Measurements from ENCODE around the gene THPO.

THPO gene

DNA sequence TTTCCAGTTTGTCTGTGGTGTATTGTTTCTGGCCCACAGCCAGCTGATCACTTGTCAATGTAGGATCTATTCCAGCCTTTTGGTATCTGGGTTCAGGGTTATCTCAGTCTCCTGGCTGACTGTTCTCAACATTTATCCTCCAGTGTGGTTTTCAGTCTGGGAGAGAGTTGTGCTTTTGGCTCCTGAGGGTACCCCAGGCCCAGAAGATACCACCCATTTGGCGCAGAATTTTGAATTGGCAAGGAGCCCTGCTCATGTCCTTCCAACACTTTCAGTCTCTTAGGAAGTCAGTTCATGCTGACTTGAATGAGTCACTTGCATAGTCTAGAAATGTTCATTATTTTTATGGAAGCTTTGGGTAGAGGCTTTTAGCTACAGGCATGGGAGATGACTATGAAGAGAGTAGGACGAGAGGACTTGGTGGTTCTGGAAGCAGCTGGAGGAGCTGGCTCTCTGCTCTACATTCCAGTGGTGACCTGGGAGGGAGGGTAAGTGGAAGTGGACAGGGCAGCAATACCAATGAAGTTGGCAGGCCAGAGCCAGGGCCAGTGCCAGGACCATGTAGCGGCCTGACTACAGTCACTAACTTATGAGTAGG, 9.3 kb downstream of the THPO start:
- Histone ChIP-seq H3K9me3 (ENCODE audit: low read length) (no peaks in the 10 kb centered on the region), H3K4me3 (ENCODE audit: low read length) (no peak overlapping the region), H3K36me3 (ENCODE audit: insufficient read depth, low read length) (peaks cover 46% of the 10 kb centered on the region), H2AFZ (ENCODE audit: low read depth, low read length) (no peak overlapping the region), H3K27me3 (ENCODE audit: insufficient read depth, low read length) (no peaks in the 10 kb centered on the region), H3K4me1 (ENCODE audit: insufficient read depth, low read length) (peaks cover 27% of the 10 kb centered on the region)

GRCh38 chr3:184368116-184368515, 9.9 kb downstream of the THPO start:
- Histone ChIP-seq H3K9me3 (ENCODE audit: low read length) (no peaks in the 10 kb centered on the region), H3K4me3 (ENCODE audit: low read length) (no peak overlapping the region), H3K4me1 (ENCODE audit: insufficient read depth, low read length) (peaks cover 29% of the 10 kb centered on the region), H3K27me3 (ENCODE audit: insufficient read depth, low read length) (no peaks in the 10 kb centered on the region), H2AFZ (ENCODE audit: low read depth, low read length) (no peak overlapping the region), H3K36me3 (ENCODE audit: insufficient read depth, low read length) (peaks cover 46% of the 10 kb centered on the region)

- Histone ChIP-seq H3K36me3 (ENCODE audit: insufficient read depth, low read length) (peaks cover 46% of the 10 kb centered on the region), H2AFZ (ENCODE audit: low read depth, low read length) (no peak overlapping the region), H3K4me1 (ENCODE audit: insufficient read depth, low read length) (peaks cover 21% of the 10 kb centered on the region), H3K4me3 (ENCODE audit: low read length) (no peak overlapping the region), H3K9me3 (ENCODE audit: low read length) (no peaks in the 10 kb centered on the region), H3K27me3 (ENCODE audit: insufficient read depth, low read length) (no peaks in the 10 kb centered on the region)
These were observed 11.3 kb downstream of the THPO start for GRCh38 chr3:184366619-184367289.

GRCh38 chr3:184362668-184363546, 15.1 kb downstream of the THPO start:
- Histone ChIP-seq H3K4me3 (ENCODE audit: low read length) (peak overlapping the region; percentile 62), H3K4me1 (ENCODE audit: insufficient read depth, low read length) (peaks cover 33% of the 10 kb centered on the region), H2AFZ (ENCODE audit: low read depth, low read length) (no peak overlapping the region), H3K36me3 (ENCODE audit: insufficient read depth, low read length) (peaks cover 35% of the 10 kb centered on the region), H3K9me3 (ENCODE audit: low read length) (no peaks in the 10 kb centered on the region), H3K27me3 (ENCODE audit: insufficient read depth, low read length) (no peaks in the 10 kb centered on the region)

- H3K4me1 ChIP-seq (ENCODE audit: insufficient read depth, low read length): peaks cover 33% of the 10 kb centered on the region
- no peaks in the 10 kb centered on the region for H3K9me3 ChIP-seq (ENCODE audit: low read length)
- no peak overlapping the region for H2AFZ ChIP-seq (ENCODE audit: low read depth, low read length)
- peak overlapping the region; percentile 62 for H3K4me3 ChIP-seq (ENCODE audit: low read length)
- H3K27me3 ChIP-seq (ENCODE audit: insufficient read depth, low read length): no peaks in the 10 kb centered on the region
- peaks cover 36% of the 10 kb centered on the region for H3K36me3 ChIP-seq (ENCODE audit: insufficient read depth, low read length)
These were observed 15.9 kb downstream of the THPO start for GRCh38 chr3:184361932-184362667.

- Histone ChIP-seq H3K4me1 (ENCODE audit: insufficient read depth, low read length) (peaks cover 33% of the 10 kb centered on the region), H3K36me3 (ENCODE audit: insufficient read depth, low read length) (peaks cover 33% of the 10 kb centered on the region), H3K4me3 (ENCODE audit: low read length) (peak within 1 kb of the TSS; percentile 62)
These were observed 16.5 kb downstream of the THPO start, which contains the start of the genes CLCN2 and POLR2H for GRCh38 chr3:184361532-184361931. Gene CLCN2 (minus strand): TSS chr3:184361605. CDS start chr3:184361479, 126 bp downstream. Gene POLR2H (plus strand): TSS chr3:184361710. CDS start chr3:184363493, 1,783 bp downstream.

GRCh38 chr3:184360929-184361531, 17.0 kb downstream of the THPO start:
- Histone ChIP-seq H3K9me3 (ENCODE audit: low read length) (no peaks in the 10 kb centered on the region), H3K4me1 (ENCODE audit: insufficient read depth, low read length) (peaks cover 33% of the 10 kb centered on the region), H2AFZ (ENCODE audit: low read depth, low read length) (no peak overlapping the region), H3K4me3 (ENCODE audit: low read length) (peak overlapping the region; percentile 62), H3K36me3 (ENCODE audit: insufficient read depth, low read length) (peaks cover 32% of the 10 kb centered on the region), H3K27me3 (ENCODE audit: insufficient read depth, low read length) (no peaks in the 10 kb centered on the region)

More at GRCh38 chr3:184361532-184361931, 16.5 kb downstream of the THPO start, which contains the start of the genes CLCN2 and POLR2H:
- H3K27me3 ChIP-seq (ENCODE audit: insufficient read depth, low read length): no peaks in the 10 kb centered on the region
- H2AFZ ChIP-seq (ENCODE audit: low read depth, low read length): no peak within 1 kb of the TSS
- no peaks in the 10 kb centered on the region for H3K9me3 ChIP-seq (ENCODE audit: low read length)

DNA sequence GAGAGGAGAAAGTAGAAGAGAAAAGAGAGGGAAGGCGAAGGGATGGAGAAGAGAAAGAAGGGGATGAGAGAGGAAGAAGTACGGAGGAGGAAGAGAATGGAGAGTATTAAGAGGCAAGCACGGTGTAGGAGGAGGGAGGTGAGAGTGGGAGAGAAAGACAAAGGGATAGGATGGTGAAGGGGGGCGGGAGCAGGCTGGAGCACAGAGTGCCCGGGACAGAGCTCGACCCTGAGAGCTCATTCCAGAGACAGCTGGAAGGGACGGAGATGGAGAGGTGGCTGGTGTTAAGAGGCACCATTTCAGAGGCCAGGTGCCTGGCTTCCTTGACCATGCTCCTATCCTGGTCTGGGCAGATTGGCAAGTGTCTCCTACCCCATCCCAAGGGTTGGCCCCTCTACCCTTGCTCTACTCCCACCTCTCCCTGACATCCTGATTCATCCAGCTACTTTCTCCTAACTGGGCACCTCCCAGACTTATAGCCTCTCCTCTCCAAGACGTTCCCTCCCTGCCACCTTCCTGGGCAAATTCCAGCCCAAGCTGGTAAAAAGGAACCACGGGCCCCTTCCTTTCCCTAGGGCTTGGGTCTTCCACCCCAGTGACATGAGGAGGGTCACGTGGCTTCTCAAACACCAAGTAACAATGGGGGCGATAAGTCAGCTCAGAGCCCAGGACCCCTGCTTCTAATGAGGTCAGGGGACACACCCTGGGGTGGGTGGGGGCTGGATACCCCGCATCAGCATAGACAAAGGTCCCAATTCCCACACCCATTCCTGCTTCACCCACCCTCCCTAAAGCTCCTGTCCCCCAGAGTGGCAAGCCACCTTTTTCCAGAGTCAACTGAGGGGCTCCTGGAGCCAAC, 17.7 kb downstream of the THPO start:
- Histone ChIP-seq H3K9me3 (ENCODE audit: low read length) (no peaks in the 10 kb centered on the region), H3K27me3 (ENCODE audit: insufficient read depth, low read length) (no peaks in the 10 kb centered on the region), H3K36me3 (ENCODE audit: insufficient read depth, low read length) (peaks cover 35% of the 10 kb centered on the region), H3K4me1 (ENCODE audit: insufficient read depth, low read length) (peaks cover 33% of the 10 kb centered on the region), H3K4me3 (ENCODE audit: low read length) (peak overlapping the region; percentile 62), H2AFZ (ENCODE audit: low read depth, low read length) (no peak overlapping the region)

DNA sequence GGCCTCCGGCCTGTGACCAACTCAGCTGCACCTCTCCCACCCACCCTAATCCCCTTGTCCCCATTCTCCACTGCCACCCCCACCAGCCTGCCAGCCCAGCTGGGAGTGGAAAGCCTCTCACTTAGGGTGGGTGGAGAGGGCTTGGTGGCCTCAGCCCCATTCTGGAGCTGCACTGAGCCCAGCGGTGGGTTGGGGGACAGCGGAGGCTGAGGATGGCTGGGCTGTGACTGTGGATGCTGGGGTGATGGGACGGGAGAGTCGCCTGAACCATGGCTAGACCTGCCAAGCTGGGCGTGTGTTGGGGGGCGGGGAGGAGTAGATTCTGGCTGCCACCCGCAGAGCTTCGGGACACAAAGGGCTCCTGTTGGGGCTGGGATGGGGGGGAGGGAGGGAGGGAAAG, 18.4 kb downstream of the THPO start:
- peaks cover 31% of the 10 kb centered on the region for H3K4me1 ChIP-seq (ENCODE audit: insufficient read depth, low read length)
- no peaks in the 10 kb centered on the region for H3K9me3 ChIP-seq (ENCODE audit: low read length)
- H3K36me3 ChIP-seq (ENCODE audit: insufficient read depth, low read length): peaks cover 35% of the 10 kb centered on the region
- peak overlapping the region; percentile 8 for H3K4me3 ChIP-seq (ENCODE audit: low read length)
- no peaks in the 10 kb centered on the region for H3K27me3 ChIP-seq (ENCODE audit: insufficient read depth, low read length)
- no peak overlapping the region for H2AFZ ChIP-seq (ENCODE audit: low read depth, low read length)

DNA sequence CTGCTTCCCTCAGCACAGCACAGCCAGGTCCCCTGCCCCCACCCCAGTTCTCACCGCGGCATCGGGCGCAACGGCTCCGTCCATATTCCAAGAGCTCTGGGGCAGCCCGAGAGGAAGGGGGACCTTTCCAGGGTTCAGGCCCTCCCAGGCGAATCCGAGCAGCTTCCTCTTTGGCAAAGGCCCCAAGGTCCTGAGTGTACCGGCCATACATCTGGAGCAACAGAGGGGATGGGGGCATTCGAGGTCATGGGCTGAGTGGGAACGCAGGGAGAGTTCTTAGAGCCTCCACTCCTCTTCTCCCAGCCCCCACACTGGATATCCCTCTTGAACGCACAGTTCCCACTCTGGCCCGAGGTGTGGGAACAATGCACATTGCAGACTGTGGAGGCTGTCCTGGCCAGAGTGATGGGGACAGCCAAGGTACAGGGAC, 19.1 kb downstream of the THPO start:
- H3K4me3 ChIP-seq (ENCODE audit: low read length): no peak overlapping the region
- peaks cover 37% of the 10 kb centered on the region for H3K36me3 ChIP-seq (ENCODE audit: insufficient read depth, low read length)
- H3K9me3 ChIP-seq (ENCODE audit: low read length): no peaks in the 10 kb centered on the region

DNA sequence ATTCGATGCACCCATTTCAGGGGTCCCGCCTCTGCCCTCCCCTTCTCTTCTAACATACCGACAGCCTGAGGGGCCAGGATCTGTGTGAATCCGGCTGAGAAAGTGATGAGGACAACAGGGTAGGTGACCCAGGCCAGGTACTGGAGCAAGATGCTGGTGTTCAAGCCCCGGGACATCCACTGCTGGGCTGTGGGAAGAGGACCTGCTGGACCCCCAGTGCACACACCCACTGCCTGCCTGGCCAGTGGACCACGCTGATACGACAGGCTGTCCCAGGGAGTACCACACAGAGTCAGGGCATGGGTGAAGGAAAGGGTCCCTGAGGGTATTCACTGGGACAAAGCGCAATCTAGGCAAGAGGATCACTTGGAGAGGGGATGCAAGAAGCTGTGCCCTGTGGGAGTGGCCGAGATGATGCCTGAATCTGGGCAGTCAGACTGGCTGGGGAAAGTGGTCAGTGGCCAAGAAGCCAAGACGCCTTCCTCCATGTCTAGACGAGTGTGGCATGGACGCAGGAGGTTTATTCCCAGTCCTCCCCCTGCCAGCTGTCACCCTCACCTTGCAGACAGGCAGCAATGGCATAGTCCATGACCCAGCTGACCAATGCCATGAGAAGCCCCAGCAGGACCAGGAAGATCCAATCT, 19.8 kb downstream of the THPO start:
- peaks cover 44% of the 10 kb centered on the region for H3K36me3 ChIP-seq (ENCODE audit: insufficient read depth, low read length)
- H3K9me3 ChIP-seq (ENCODE audit: low read length): no peaks in the 10 kb centered on the region
- peaks cover 19% of the 10 kb centered on the region for H3K4me1 ChIP-seq (ENCODE audit: insufficient read depth, low read length)
- H3K4me3 ChIP-seq (ENCODE audit: low read length): no peak overlapping the region
- no peaks in the 10 kb centered on the region for H3K27me3 ChIP-seq (ENCODE audit: insufficient read depth, low read length)
- no peak overlapping the region for H2AFZ ChIP-seq (ENCODE audit: low read depth, low read length)

More for the DNA sequence above, 19.1 kb downstream of the THPO start:
- Histone ChIP-seq H3K27me3 (ENCODE audit: insufficient read depth, low read length) (no peaks in the 10 kb centered on the region), H2AFZ (ENCODE audit: low read depth, low read length) (no peak overlapping the region), H3K4me1 (ENCODE audit: insufficient read depth, low read length) (peaks cover 24% of the 10 kb centered on the region)
